ENCODE data around the gene ATP1A3.

DNA sequence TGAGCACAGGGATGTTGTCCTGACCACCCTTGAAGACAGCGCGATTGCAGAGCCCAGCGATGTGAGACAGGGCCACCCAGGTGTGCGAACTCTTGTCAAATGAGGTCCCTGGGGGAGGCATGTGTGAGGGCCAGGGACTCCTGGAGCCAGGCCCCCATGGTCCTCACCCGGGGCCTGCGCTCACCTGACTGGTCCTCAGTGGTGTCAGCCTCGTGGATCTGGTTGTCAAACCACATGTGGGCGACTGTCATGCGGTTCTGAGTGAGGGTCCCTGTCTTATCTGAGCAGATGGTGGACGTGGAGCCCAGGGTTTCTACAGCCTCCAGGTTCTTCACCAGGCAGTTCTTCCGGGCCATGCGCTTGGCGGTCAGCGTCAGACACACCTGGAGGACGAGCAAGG lies 12.3 kb downstream of the ATP1A3 start:
- TF ChIP-seq, protein P1, sequence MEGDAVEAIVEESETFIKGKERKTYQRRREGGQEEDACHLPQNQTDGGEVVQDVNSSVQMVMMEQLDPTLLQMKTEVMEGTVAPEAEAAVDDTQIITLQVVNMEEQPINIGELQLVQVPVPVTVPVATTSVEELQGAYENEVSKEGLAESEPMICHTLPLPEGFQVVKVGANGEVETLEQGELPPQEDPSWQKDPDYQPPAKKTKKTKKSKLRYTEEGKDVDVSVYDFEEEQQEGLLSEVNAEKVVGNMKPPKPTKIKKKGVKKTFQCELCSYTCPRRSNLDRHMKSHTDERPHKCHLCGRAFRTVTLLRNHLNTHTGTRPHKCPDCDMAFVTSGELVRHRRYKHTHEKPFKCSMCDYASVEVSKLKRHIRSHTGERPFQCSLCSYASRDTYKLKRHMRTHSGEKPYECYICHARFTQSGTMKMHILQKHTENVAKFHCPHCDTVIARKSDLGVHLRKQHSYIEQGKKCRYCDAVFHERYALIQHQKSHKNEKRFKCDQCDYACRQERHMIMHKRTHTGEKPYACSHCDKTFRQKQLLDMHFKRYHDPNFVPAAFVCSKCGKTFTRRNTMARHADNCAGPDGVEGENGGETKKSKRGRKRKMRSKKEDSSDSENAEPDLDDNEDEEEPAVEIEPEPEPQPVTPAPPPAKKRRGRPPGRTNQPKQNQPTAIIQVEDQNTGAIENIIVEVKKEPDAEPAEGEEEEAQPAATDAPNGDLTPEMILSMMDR (conservative IDR thresholded peaks at IDR 0.05; ENCODE audit: low read depth, low read length) = no peak
- TF ChIP-seq EZH2 (IDR thresholded peaks at IDR 0.05; ENCODE audit: low read length, unreplicated experiment) (no peak), EZH2phosphoT487 (IDR thresholded peaks at IDR 0.05; ENCODE audit: borderline replicate concordance, low read length) (no peak)

Data from PC-3 (cell line).